GM23338 (cell line): ENCODE measurements around the gene C17orf78. TPM values are rescaled to one million over a fixed set of nuclear protein-coding genes. Genes with fewer than 3 reads are reported as not detected.

Experiments used
- ATAC-seq: fragments of 200-7000 bp; cut with Tn5 transposase; 3 replicates; pipeline ENCODE4 v1.9.1; 2020
- DNase-seq: peaks from one replicate; pipeline ENCODE4 v3.0.0-alpha.2; 2015; ENCODE audit warnings: low spot score
- H2AFZ ChIP-seq: fragments of 200-600 bp; sonication (generic); 2 replicates; pipeline ENCODE4 v1.8.0; 2016; ENCODE audit warnings: antibody characterized with exemption, mild to moderate bottlenecking, moderate library complexity
- H3F3A ChIP-seq: fragments of 200-600 bp; sonication (generic); replicated peaks from 2 replicates; pipeline ENCODE4 v1.8.0; 2017; ENCODE audit warnings: antibody characterized with exemption, mixed run types, low read depth
- H3K27ac ChIP-seq: fragments of 200-600 bp; sonication (generic); 2 replicates; pipeline ENCODE4 v1.6.1; 2016; ENCODE audit warnings: low read depth
- H3K27me3 ChIP-seq: fragments of 200-600 bp; sonication (generic); 2 replicates; pipeline ENCODE4 v1.8.0; 2016; ENCODE audit warnings: mild to moderate bottlenecking, mixed run types, moderate library complexity; ENCODE audit not compliant: insufficient read depth
- H3K36me3 ChIP-seq: fragments of 200-600 bp; sonication (generic); 2 replicates; pipeline ENCODE4 v1.8.0; 2016; ENCODE audit warnings: mild to moderate bottlenecking; ENCODE audit not compliant: insufficient read depth
- H3K4me1 ChIP-seq: fragments of 200-600 bp; sonication (generic); 2 replicates; pipeline ENCODE4 v1.8.0; 2016; ENCODE audit warnings: mild to moderate bottlenecking, moderate library complexity; ENCODE audit not compliant: insufficient read depth
- H3K4me2 ChIP-seq: fragments of 200-600 bp; sonication (generic); 2 replicates; pipeline ENCODE4 v1.7.1; 2017; ENCODE audit warnings: mixed run types
- H3K4me3 ChIP-seq: fragments of 200-600 bp; sonication (generic); 2 replicates; pipeline ENCODE4 v1.6.1; 2016; ENCODE audit warnings: mixed run types
- H3K79me2 ChIP-seq: fragments of 200-600 bp; sonication (generic); replicated peaks from 2 replicates; pipeline ENCODE4 v1.8.0; 2017; ENCODE audit warnings: mild to moderate bottlenecking; ENCODE audit not compliant: insufficient read depth
- H3K9me2 ChIP-seq: fragments of 200-600 bp; sonication (generic); 2 replicates; pipeline ENCODE4 v1.8.0; 2017; ENCODE audit not compliant: insufficient read depth
- H4K20me1 ChIP-seq: fragments of 200-600 bp; sonication (generic); replicated peaks from 2 replicates; pipeline ENCODE4 v1.8.0; 2017; ENCODE audit warnings: mild to moderate bottlenecking; ENCODE audit not compliant: insufficient read depth
- H3K27ac Mint-ChIP-seq: 2 replicates; pipeline ENCODE4 v1.8.0; 2020; ENCODE audit warnings: inconsistent platforms, mild to moderate bottlenecking, moderate library complexity, mixed read lengths
- H3K27me3 Mint-ChIP-seq: 3 replicates; pipeline ENCODE4 v1.8.0; 2022; ENCODE audit warnings: low read depth, mild to moderate bottlenecking, moderate library complexity, mixed read lengths, inconsistent platforms; ENCODE audit not compliant: insufficient read depth, poor library complexity
- H3K36me3 Mint-ChIP-seq: 3 replicates; pipeline ENCODE4 v1.8.0; 2021; ENCODE audit warnings: low read depth, mild to moderate bottlenecking, inconsistent platforms, moderate library complexity, mixed read lengths
- H3K4me1 Mint-ChIP-seq: 3 replicates; pipeline ENCODE4 v1.8.0; 2020; ENCODE audit warnings: mild to moderate bottlenecking, inconsistent platforms, mixed read lengths
- H3K4me3 Mint-ChIP-seq: 3 replicates; pipeline ENCODE4 v1.8.0; 2021; ENCODE audit warnings: moderate library complexity, mild to moderate bottlenecking, inconsistent platforms, mixed read lengths
- H3K9me3 Mint-ChIP-seq: 3 replicates; pipeline ENCODE4 v1.8.0; 2020; ENCODE audit warnings: moderate library complexity, mild to moderate bottlenecking, inconsistent platforms, mixed read lengths
- CREB1 ChIP-seq: fragments of 250-450 bp; sonication (Bioruptor Pico); IDR thresholded peaks from 2 replicates; pipeline ENCODE4 v1.5.0; 2020; ENCODE audit warnings: low read depth, mild to moderate bottlenecking, moderate library complexity
- ETS1 ChIP-seq: IDR thresholded peaks from 2 replicates; pipeline ENCODE4 v1.6.1; 2016; ENCODE audit warnings: antibody characterized with exemption
- EZH2 ChIP-seq: fragments of 200-600 bp; sonication (generic); IDR thresholded peaks from one replicate; pipeline ENCODE4 v1.8.0; 2017; ENCODE audit warnings: antibody characterized with exemption, mild to moderate bottlenecking, low read depth; ENCODE audit not compliant: unreplicated experiment
- EZH2phosphoT487 ChIP-seq: fragments of 200-600 bp; sonication (generic); IDR thresholded peaks from one replicate; pipeline ENCODE4 v1.8.1; 2018; ENCODE audit warnings: antibody characterized with exemption; ENCODE audit not compliant: unreplicated experiment
- JUNB ChIP-seq: IDR thresholded peaks from one replicate; pipeline ENCODE4 v1.6.1; 2016; ENCODE audit warnings: antibody characterized with exemption; ENCODE audit not compliant: unreplicated experiment
- NANOG ChIP-seq: IDR thresholded peaks from 2 replicates; pipeline ENCODE4 v1.6.1; 2016; ENCODE audit warnings: antibody characterized with exemption, borderline replicate concordance
- POLR2AphosphoS5 ChIP-seq: IDR thresholded peaks from 2 replicates; pipeline ENCODE4 v1.6.1; 2016; ENCODE audit warnings: antibody characterized with exemption, low read depth
- STAT1 ChIP-seq: IDR thresholded peaks from one replicate; pipeline ENCODE4 v1.6.1; 2016; ENCODE audit warnings: antibody characterized with exemption; ENCODE audit not compliant: unreplicated experiment
- ZNF114 ChIP-seq: fragments of 250-450 bp; sonication (Bioruptor Pico); IDR thresholded peaks from 2 replicates; pipeline ENCODE4 v1.5.0; 2020; ENCODE audit warnings: mild to moderate bottlenecking, moderate library complexity
- ZNF331 ChIP-seq: fragments of 250-450 bp; sonication (Bioruptor Pico); IDR thresholded peaks from 2 replicates; pipeline ENCODE4 v1.5.0; 2020; ENCODE audit warnings: low read depth, mild to moderate bottlenecking, moderate library complexity
- ZNF462 ChIP-seq: fragments of 250-450 bp; sonication (Bioruptor Pico); IDR thresholded peaks from 2 replicates; pipeline ENCODE4 v1.5.0; 2020; ENCODE audit warnings: mild to moderate bottlenecking, moderate library complexity
- polyA plus RNA-seq: library from polyadenylated mRNA; unstranded; fragments of >200 nt; fragmentation: Nextera tagmentation; extraction: Ambion mirVana; gene quantifications from 2 replicates; pipeline ENCODE4 v1.2.1, GENCODE V29; 2016
- total RNA-seq: library from RNA; depleted of rRNA; stranded (reverse); fragments of >200 nt; shearing (Covaris generic); gene quantifications from 2 replicates; pipeline ENCODE4 v1.2.3, GENCODE V29; 2014
- TF ChIP-seq, protein P1 (sequence below), 2 experiments: fragments of 200-600 bp in 1 of 2; sonication (generic) in 1 of 2; conservative IDR thresholded peaks; 2 replicates each; pipeline versions ENCODE4 v1.5.1 to v1.6.1; 2016 to 2017; ENCODE audit warnings: antibody characterized with exemption in 2 of 2, low read depth in 2 of 2, mild to moderate bottlenecking in 2 of 2, moderate library complexity in 1 of 2
- TF ChIP-seq, protein P2 (sequence below): IDR thresholded peaks from one replicate; pipeline ENCODE4 v1.6.1; 2018; ENCODE audit warnings: antibody characterized with exemption; ENCODE audit not compliant: unreplicated experiment

The C17orf78 gene
- total and polyA plus RNA-seq, 2 experiments from 2014 or later: 0.19 TPM; not detected in 1

DNA sequence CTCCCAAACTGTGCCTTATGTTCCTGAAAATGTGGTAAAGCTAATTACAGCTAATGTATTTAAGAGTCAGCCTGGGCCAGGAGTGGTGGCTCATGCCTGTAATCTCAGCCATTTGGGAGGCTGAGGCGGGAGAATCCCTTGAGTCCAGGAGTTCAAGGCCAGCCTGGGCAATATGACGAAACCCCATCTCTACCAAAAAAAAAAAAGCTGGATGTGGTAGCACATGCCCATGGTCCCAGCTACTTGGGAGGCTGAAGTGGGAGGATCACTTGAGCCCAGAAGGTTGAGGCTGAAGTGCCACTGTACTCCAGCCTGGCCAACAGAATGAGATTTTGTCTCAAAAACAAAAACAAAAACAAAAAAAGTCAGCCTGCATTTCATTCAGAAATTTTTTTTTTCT is 33.2 kb upstream of the C17orf78 start:
- Histone ChIP-seq H3K27ac (peak overlapping the region; percentile 32; the same call in 1 of the 2 replicates), H2AFZ (no peak overlapping the region), H4K20me1 (peaks cover 49% of the 10 kb centered on the region), H3K4me2 (no peak overlapping the region), H3K4me1 (no peaks in the 10 kb centered on the region; the same call in 1 of the 2 replicates), H3K9me2 (no peaks in the 10 kb centered on the region), H3F3A (peaks cover 12% of the 10 kb centered on the region; the same call in 1 of the 2 replicates), H3K79me2 (peaks cover 99% of the 10 kb centered on the region), H3K27me3 (no peaks in the 10 kb centered on the region), H3K4me3 (no peak overlapping the region), H3K36me3 (peaks cover 14% of the 10 kb centered on the region)
- Mint-ChIP-seq H3K4me1 (no peaks in the 10 kb centered on the region), H3K4me3 (no peak overlapping the region), H3K9me3 (peaks cover 8% of the 10 kb centered on the region), H3K27ac (no peak overlapping the region), H3K36me3 (peaks cover 52% of the 10 kb centered on the region), H3K27me3 (peaks cover 9% of the 10 kb centered on the region)
- ATAC-seq: no peak
- DNase-seq: no peak
- TF ChIP-seq ZNF331 (CRISPR knock-in tag) (no peak), CREB1 (no peak), ETS1 (no peak), ZNF114 (CRISPR knock-in tag) (no peak), EZH2 (no peak), POLR2AphosphoS5 (no peak), NANOG (no peak), STAT1 (no peak), JUNB (no peak), EZH2phosphoT487 (no peak), ZNF462 (no peak)
- TF ChIP-seq, protein P1, sequence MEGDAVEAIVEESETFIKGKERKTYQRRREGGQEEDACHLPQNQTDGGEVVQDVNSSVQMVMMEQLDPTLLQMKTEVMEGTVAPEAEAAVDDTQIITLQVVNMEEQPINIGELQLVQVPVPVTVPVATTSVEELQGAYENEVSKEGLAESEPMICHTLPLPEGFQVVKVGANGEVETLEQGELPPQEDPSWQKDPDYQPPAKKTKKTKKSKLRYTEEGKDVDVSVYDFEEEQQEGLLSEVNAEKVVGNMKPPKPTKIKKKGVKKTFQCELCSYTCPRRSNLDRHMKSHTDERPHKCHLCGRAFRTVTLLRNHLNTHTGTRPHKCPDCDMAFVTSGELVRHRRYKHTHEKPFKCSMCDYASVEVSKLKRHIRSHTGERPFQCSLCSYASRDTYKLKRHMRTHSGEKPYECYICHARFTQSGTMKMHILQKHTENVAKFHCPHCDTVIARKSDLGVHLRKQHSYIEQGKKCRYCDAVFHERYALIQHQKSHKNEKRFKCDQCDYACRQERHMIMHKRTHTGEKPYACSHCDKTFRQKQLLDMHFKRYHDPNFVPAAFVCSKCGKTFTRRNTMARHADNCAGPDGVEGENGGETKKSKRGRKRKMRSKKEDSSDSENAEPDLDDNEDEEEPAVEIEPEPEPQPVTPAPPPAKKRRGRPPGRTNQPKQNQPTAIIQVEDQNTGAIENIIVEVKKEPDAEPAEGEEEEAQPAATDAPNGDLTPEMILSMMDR (conservative IDR thresholded peaks at IDR 0.05; ENCODE audit: low read depth in 2 of 2): no peak
- TF ChIP-seq, protein P2, sequence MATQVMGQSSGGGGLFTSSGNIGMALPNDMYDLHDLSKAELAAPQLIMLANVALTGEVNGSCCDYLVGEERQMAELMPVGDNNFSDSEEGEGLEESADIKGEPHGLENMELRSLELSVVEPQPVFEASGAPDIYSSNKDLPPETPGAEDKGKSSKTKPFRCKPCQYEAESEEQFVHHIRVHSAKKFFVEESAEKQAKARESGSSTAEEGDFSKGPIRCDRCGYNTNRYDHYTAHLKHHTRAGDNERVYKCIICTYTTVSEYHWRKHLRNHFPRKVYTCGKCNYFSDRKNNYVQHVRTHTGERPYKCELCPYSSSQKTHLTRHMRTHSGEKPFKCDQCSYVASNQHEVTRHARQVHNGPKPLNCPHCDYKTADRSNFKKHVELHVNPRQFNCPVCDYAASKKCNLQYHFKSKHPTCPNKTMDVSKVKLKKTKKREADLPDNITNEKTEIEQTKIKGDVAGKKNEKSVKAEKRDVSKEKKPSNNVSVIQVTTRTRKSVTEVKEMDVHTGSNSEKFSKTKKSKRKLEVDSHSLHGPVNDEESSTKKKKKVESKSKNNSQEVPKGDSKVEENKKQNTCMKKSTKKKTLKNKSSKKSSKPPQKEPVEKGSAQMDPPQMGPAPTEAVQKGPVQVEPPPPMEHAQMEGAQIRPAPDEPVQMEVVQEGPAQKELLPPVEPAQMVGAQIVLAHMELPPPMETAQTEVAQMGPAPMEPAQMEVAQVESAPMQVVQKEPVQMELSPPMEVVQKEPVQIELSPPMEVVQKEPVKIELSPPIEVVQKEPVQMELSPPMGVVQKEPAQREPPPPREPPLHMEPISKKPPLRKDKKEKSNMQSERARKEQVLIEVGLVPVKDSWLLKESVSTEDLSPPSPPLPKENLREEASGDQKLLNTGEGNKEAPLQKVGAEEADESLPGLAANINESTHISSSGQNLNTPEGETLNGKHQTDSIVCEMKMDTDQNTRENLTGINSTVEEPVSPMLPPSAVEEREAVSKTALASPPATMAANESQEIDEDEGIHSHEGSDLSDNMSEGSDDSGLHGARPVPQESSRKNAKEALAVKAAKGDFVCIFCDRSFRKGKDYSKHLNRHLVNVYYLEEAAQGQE: no peak
